GM12892 (cell line): Measurements from ENCODE around the gene NDUFB7.
A peak's percentile ranks its signal among the peaks of the same experiment; 100 is the strongest.
"Not testable (repeated sequence)": the region's sequence is repeated elsewhere in the genome, so short reads cannot be mapped to it uniquely, and the experiment has no call there.

Experiments
- DNase-seq: peaks from one replicate; pipeline ENCODE4 v3.0.0; 2011; ENCODE audit not compliant: insufficient read length
- FAIRE-seq: peaks from 2 replicates; lab custom pipeline; 2011; peaks lifted over from hg19 to GRCh38; lab: Jason Lieb, UNC
- POLR2A ChIP-seq: IDR thresholded peaks from 2 replicates; pipeline ENCODE4 v1.6.1; 2011; ENCODE audit warnings: low read depth, low read length, control low read depth
- POLR2AphosphoS5 ChIP-seq: IDR thresholded peaks from 2 replicates; pipeline ENCODE4 v1.6.1; 2011; ENCODE audit warnings: low read depth, low read length, control low read depth
- TAF1 ChIP-seq: IDR thresholded peaks from 2 replicates; pipeline ENCODE4 v1.6.1; 2011; ENCODE audit warnings: low read depth, mild to moderate bottlenecking, control low read depth, low read length, borderline replicate concordance

NDUFB7 gene

GRCh38 chr19:14554382-14554812 lies 17.5 kb downstream of the NDUFB7 start:
- DNase-seq: no peak
- TF ChIP-seq POLR2A (no peak), TAF1 (no peak), POLR2AphosphoS5 (no peak)
- FAIRE-seq: no peak

DNA sequence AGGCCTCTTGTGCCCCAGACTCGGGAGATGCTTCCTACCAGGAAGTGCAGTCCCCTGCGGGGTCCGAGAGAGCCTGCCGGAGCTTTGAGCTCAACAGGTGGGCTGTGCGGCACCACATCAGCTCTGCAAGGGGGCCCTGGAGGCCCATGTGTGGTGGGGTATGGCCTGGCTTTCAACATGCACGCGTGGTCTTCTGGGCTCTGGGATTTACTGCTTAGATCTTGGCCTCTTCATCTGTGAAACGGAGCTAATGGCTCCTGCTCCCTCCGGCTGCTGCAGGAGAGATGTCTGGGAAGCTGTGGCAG lies 18.0 kb downstream of the NDUFB7 start:
- DNase-seq (no peak), FAIRE-seq (no peak)
- TF ChIP-seq POLR2AphosphoS5 (no peak), POLR2A (no peak), TAF1 (no peak)

GRCh38 chr19:14553042-14553938 lies 18.6 kb downstream of the NDUFB7 start:
- DNase-seq (no peak), FAIRE-seq (no peak)
- no peak for TF ChIP-seq TAF1
- no peak for TF ChIP-seq POLR2AphosphoS5
- no peak for TF ChIP-seq POLR2A

- FAIRE-seq, DNase-seq: not testable (repeated sequence)
Observed at GRCh38 chr19:14552006-14552360, 19.9 kb downstream of the NDUFB7 start.

DNA sequence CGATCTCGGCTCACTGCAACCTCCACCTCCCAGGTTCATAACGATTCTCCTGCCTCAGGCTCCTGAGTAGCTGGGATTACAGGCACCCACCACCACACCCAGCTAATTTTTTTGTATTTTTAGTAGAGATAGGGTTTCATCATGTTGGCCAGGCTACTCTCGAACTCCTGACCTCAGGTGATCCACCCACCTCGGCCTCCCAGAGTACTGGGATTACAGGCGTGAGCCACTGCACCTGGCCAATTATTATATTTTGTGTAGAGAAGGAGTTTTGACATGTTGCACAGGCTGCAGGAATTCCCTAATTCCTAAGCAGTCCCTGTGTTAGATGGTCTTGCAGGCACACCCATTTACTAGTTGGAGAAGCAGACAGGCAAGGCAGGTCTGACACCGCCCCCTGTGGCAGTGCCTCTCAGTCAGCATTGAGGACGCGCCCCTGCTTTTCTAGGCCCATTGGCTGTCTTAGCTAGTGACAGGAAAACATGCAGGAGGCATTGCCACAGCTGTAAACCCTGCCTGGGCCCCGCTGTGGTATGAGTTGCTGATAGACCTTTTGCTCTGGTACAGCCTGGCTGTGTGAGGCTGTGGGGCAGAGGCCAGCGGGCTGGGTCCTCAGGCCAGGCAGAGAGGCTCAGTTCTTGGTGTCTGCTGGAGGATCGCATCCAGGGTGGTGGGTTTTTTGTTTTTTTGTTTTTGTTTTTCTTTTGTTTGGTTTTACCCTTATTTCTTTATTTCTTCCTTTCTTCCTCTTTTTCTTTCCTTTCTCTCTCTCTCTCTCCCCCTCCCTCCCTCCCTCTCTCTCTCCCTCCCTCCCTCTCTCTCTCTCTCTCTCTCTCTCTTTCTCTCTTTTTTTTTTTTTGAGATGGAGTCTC lies 20.5 kb downstream of the NDUFB7 start:
- DNase-seq (peak; percentile 59), FAIRE-seq (peak; percentile 44)

- DNase-seq (no peak), FAIRE-seq (no peak)
- no peak for TF ChIP-seq POLR2A
- no peak for TF ChIP-seq POLR2AphosphoS5
- no peak for TF ChIP-seq TAF1
Observed at GRCh38 chr19:14550201-14550754, 21.6 kb downstream of the NDUFB7 start.

GRCh38 chr19:14545716-14546082 lies 26.2 kb downstream of the NDUFB7 start:
- FAIRE-seq: no peak
- no peak for DNase-seq
- TF ChIP-seq TAF1 (no peak), POLR2AphosphoS5 (no peak), POLR2A (no peak)

GRCh38 chr19:14544977-14545715 lies 26.7 kb downstream of the NDUFB7 start:
- no peak for TF ChIP-seq TAF1
- TF ChIP-seq POLR2AphosphoS5: no peak
- no peak for TF ChIP-seq POLR2A
- FAIRE-seq: no peak
- DNase-seq: no peak

DNA sequence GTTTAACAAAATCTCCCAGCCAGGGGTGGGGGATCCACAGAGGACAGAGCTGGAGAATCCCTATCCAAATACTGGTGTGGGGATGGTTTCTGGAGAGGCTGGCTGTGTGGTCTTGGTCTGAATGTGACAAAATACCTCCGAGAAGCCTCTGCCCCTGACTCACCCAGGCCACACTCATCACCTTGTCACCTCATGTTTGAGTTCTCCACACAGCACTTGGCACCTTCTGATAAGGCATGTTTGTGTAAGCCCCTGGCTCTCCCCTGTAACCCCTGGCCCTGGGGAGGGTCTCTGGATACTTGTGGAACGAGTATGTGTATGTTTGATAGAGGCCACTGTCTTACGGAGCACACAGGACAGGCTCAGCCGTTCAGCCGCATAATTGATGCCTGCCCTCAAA lies 27.8 kb downstream of the NDUFB7 start:
- no peak for TF ChIP-seq POLR2AphosphoS5
- TF ChIP-seq POLR2A: no peak
- no peak for TF ChIP-seq TAF1
- DNase-seq (no peak), FAIRE-seq (no peak)

- TF ChIP-seq POLR2AphosphoS5: no peak
- no peak for TF ChIP-seq POLR2A
- no peak for TF ChIP-seq TAF1
- FAIRE-seq: no peak
- no peak for DNase-seq
Observed at GRCh38 chr19:14542711-14543328, 29.0 kb downstream of the NDUFB7 start.

DNA sequence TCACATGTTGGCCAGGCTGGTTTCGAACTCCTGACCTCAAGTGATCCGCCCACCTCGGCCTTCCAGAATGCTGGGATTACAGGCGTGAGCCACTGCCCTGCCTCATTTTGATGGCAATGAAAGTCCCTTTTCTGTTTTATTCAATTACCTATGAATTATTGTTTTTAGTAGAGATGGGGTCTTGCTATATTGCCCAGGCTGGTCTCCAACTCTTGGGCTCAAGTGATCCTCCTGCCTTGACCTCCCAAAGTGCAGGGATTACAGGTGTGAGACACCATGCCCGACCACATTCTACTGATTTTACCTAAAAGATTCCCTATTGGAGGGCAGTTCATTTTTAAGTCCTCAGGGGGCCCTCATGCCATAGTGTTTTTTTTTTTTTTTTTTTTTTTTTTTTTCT lies 29.9 kb downstream of the NDUFB7 start:
- not testable (repeated sequence) for DNase-seq, FAIRE-seq
